GM19438 (cell line): ENCODE results near the gene GBA3.

Experiments
- ATAC-seq: cut with Tn5 transposase; IDR thresholded peaks from one replicate; pipeline ENCODE4 v1.9.1; 2021; ENCODE audit warnings: low read depth; ENCODE audit not compliant: unreplicated experiment

GBA3 gene

DNA sequence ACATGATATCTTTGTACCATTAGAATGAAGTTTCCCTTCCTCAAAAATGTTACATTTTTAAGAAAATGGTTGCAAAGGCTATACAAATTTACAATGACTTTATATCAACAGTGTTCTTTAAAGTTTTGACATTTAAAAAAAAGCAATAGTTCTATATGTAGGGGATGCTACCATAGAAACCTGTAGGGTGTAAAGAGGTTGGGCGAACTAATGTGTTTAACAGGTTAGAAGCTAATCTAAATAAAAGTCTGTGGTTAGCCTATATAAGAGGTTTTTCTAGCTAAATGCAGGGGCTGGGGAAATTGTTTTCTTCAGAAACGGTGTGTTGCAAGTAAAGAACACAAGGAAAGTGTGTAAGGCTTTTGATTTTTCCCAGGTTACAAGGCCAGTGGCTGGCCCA lies 73.3 kb downstream of the GBA3 start:
- no peak for ATAC-seq

DNA sequence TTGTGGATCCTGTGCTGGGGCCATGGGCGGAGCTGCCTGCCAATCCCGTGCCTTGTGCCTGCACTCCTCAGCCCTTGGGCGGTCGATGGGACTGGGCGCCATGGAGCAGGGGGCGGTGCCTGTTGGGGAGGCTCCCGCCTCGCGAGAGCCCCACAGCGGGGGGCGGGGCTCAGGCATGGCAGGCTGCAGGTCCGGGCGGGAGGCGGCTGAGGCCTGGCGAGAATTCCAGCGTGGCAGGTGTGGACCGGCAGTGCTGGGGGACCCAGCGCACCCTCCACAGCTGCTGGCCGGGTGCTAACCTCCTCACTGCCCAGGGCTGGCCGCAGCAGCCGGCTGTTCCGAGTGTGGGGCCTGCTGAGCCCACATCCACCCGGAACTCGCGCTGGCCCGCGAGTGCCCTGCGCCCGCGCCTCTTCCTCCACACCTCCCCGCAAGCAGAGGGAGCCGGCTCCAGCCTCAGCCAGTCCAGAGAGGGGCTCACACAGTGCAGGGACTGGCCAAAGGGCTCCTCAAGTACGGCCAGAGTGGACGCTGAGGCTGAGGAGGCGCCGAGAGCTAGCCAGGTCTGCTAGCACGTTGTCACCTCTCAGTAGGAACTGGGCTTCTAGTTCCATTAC lies 85.9 kb downstream of the GBA3 start:
- no peak for ATAC-seq

DNA sequence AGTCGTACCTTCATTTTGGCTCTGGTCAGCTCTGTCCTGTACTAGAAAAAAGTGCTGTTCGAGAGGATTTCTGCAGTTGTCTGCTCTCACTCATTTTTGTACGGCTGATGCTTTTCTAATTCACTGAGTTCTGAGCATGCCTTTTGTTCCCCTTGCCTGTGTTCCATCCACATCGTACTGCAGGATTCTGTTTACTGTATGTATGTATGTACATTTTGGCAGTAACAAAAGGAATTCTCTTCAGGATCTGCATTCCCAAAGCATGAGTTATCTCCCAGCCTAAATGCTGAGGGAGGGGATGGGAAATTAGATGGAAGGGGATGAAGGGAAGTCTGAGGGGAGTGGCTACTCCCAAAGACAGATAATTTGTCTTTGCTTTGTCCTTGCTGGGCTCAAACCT lies 87.6 kb downstream of the GBA3 start:
- no peak for ATAC-seq

DNA sequence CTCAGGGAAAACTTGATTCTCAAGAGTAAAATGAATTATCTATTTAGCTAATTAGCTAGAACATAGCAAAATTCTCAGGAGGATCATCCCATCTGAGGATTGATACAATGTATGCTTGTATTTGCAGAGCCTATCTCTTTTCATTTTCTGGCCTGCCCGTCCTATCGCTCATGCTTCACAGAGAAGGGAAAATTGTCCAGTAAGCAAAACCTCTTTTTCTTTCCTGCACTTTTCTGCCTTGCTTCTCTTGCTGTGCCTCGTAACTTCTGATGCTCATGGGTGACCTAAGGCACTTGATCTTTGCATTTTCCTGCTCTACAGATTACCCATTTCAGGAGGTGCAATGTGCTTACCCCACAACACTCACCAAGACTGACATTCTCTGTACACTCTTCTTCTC lies 88.1 kb downstream of the GBA3 start:
- ATAC-seq = no peak

DNA sequence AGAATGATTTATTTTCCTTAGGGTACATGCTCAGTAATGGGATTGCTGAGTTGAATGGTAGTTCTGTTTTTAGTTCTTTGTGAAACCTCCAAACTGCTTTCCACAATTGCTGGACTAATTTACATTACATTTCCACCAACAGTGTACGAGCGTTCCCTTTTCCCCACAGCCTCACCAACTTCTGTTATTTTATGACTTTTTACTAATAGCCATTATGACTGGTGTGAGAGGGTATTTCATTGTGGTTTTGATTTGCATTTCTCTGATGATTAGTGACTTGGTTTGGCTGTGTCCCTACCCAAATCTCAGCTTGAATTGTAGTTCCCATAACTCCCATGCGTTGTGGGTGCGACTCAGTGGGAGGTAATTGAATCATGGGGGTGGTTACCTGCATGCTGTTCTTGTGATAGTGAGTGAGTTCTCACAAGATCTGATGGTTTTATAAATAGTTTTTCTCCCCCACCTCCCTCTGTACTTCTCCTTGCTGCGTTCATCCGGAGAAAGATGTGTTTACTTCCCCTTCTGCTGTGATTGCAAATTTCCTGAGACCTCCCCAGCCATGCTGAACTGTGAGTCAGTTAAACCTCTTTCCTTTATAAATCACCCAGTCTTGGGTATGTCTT lies 95.1 kb downstream of the GBA3 start:
- no peak for ATAC-seq

DNA sequence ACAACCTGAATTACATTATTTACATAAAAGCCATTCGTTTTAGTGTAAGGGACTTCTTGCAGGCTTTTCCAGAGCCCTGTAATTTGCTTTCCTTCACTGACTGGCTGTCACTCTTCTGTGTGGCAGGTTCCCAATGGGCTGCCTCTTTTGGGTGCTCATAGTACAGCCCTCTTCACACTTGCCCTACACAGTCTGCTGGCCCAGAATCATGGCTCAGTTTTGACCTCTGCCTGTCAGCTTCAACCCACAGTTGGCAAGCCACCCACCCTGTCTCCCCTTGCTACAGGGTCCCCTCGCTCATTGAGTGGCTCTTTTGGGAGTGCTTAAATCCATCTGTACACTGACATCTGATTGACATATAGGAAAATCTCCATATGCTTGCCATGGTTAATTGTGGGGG lies 97.9 kb downstream of the GBA3 start:
- no peak for ATAC-seq

DNA sequence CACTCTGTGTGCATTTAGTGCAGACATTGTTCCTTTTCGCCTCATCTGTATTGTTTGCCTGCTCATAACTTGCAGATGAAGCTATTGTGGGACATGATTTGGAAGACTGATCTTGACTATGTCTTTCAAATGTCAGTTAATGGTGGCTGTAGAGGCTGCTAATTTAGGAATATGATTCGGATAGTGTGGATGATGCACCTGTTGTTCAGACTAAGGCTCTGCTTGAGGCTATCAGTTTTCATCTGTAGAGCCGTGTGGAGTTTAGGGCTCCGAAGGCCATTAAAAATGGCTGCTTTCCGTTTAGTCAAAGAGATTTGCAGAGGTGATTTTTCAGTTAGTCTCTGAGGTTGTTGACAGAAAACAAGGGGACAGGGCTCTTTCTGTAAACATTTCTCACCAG lies 102.0 kb downstream of the GBA3 start:
- ATAC-seq = no peak

DNA sequence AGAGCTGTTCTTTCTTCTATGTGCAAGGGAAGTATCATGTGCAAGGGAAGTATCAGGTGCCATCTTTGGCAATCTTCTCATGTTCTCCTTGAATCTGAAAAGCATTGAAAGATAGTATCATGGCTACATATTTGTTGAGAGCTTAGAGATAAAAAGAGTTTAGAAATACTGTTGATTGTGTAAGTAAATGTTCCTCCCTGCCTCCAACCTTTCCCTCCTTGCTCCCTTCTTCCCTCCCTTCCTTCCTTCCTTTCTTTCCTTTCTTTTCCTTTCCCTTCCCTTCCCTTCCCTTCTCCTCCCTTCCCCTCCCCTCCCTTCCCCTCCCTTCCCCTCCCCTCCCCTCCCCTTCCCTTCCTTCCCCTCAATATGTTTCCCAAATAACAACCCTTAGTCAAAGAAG lies 108.7 kb downstream of the GBA3 start:
- ATAC-seq = no peak

DNA sequence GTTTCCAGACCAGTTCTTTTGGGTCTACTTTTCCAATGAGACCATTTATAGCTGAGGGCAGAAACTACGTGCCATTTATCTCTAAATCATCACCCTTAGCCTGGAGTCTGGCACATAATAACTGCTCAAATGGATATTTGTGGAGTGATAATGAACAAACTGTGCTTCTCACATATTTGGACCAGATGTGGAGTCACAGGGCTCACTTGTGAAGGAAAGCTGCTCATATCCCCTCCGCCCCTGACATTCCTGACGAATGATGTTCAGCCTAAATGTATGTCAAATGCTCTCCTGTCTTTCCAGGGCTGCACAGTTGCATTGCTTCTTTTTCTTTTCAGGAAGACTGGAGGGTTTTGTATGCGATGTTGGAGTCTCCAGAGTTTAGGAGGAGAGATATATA lies 110.1 kb downstream of the GBA3 start:
- ATAC-seq = no peak

DNA sequence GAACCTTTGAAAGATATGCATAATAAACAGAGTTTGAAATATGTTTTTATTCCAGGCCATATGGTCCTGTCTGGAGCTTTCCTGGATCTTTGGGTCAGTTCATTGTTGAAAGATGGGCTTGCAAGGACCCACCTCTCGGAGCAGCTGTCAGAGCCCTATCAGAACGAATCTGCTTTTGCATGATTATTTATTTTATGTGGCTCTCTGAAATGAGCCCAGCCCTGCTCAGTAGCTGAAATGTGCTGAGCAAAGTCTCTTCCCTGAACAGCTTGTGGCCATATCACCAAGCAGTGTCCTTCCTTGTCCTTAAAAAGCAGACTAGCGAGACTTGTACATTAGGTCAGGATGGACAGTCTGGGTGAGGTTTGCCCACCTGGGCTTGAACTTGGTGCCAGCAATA lies 110.8 kb downstream of the GBA3 start:
- ATAC-seq = no peak

DNA sequence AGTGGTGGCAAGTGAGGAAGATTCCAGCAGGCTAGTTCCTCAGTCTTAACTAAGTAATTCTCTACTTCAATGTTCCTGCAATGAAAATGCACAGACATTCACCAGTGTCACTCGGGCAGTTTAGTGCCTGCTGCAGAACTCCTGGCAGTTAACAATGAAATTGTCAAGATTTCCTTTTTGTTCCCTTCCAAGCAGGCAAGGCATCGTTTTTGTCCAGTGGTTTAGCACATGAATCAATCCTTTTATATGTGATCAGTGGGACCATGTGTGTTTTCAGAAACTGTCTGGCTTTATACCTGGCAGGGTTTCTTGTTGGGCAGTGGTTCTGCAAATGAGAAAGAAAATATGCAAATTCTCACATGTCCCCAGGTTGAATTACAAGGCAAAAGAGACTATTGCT lies 122.2 kb downstream of the GBA3 start:
- no peak for ATAC-seq

DNA sequence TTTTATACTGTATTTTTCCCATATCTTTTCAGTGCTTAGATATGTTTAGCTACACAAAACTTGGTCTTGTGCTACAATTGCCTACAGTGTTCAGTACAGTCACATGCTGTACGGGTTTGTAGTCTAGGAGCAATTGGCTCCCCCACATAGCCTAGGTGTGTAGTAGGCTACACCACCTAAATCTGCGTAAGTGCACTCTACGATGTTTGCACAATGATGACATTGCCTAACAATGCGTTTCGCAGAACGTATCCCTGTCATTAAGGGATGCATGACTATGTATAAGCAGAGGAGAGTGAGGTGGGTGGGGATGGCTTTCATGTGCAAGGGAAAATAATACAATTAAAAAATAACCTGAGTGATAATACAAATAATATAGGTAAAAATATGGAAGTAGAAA lies 131.4 kb downstream of the GBA3 start:
- ATAC-seq = no peak

DNA sequence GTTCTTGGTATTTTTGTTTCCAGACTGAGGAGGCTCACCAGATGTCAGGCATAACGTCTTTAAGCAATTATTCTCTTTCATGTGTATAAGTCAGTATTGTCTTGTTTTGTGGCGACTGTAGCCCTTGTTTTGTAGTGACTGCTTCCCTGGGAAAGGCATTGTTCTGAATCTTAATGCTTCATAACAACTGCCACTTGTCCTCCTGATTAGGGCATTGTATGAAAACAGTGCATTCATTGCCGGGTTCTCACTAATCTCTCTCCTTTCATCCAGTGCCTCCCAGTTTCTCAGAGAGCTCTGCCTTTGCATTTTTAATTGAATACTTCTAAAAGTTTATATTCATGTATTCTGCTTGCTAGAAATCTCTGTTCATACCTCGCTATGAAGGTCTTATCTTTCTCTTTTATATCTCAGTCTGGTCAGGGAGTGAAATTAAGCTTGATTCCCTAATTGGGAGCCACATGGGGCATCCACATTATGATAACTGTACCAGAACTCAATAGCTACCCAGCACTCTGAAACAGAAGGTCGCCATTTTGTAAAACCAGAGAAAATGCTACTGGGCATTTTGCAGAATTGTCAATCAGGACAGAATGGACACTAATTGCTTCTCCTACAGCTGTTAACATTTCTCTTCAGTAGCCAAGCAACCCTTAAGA lies 149.8 kb downstream of the GBA3 start:
- ATAC-seq = no peak

DNA sequence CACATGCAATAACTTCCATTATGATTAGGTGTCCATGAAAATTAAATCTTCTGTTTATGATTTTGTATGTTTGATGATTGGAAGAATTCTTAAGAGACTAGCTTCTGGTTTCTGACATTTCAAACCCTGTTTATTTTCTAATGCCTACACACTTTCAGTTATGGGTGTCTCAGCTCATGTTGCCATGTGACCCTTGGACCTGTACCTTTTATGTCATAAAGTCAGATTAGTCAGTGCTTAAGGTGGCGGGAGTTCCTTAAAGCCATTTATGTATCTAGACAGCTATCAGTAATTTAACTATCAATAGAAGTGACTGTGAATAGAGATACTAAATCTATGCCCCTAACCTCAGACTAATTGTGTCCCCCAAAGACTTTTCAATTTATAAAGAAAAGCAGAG lies 155.6 kb downstream of the GBA3 start:
- no peak for ATAC-seq

DNA sequence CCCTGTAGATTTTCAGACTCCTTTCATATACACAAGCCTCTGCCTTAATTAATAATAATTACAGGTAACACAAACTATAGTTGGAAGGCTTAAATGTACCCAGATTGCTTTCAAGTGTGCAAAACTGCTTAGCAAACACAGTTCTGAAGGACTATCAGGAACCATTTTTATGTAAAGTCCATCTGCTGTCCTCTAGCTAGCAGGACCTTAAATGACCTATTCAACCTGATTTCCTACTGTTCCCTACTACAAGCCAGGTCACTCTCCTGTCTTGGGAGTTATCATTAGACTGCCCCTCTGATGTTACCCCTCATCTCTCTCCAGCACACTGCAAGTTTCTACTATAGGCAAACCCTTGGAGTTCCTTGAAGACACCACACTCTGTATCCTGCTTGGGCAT lies 157.3 kb downstream of the GBA3 start:
- ATAC-seq = no peak

DNA sequence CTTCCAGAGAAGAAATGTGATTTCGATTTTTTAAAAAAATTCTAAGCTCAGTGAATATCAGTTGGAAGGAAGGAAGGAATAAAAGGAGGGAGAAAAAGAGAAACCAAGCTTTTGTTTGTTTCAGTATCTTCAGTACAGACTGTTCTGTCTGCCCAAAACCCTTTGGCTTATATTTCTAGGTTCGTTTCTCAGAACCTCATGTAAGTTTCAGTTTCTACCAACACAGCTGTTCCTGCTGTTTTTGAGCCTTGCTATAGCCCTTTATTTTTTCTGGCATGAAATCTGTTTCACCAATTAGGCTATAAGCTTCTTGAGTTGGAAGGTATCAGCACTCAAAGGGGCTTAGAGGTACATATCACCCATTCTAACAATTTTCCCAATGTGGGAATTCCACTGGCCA lies 157.9 kb downstream of the GBA3 start:
- ATAC-seq = no peak

DNA sequence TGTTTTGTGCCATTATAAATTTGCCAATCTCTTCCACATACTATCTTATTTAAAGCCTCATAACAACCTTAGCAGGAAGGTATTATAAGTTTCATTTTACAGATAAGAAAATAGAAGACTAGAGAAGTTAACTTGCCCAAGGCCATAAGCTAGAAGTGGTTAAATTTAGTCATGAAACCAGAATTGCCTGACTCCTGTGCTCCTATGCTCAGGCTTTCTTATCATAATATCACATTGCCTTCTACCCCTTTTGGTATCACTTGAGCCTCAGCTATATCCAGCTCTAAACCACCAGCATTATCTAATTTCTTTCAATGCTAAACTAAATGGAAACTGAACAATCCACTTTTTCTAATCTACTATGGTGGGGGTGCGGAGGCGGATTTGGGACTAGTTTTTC lies 164.7 kb downstream of the GBA3 start:
- no peak for ATAC-seq

DNA sequence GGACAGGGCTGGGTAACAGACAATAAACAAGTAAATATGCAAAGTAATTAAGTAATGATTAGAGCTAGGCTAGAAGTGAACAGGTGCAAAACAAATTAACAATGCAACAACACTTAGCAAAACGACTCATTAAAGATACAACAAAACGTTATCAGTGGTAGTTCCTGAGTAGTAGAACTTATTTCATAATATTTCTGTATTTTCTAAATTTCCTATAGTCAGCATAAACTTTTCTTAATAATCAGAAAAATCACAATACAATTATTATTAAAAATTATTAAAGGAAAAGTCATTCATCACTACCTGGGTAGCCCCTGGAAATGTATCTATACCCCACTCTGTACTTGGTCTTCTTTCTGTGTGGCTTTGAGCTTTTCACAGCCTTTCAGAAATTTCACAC lies 166.6 kb downstream of the GBA3 start:
- no peak for ATAC-seq
